GM23338 (cell line): ENCODE results near the gene C17orf100.

Experiments used
- CREB1 ChIP-seq: fragments of 250-450 bp; sonication (Bioruptor Pico); IDR thresholded peaks from 2 replicates; pipeline ENCODE4 v1.5.0; 2020; ENCODE audit warnings: low read depth, mild to moderate bottlenecking, moderate library complexity
- CTCF ChIP-seq, 2 experiments: fragments of 200-600 bp in 1 of 2; sonication (generic) in 1 of 2; conservative IDR thresholded peaks; 2 replicates each; pipeline versions ENCODE4 v1.5.1 to v1.6.1; 2016 to 2017; ENCODE audit warnings: antibody characterized with exemption in 2 of 2, low read depth in 2 of 2, mild to moderate bottlenecking in 2 of 2, moderate library complexity in 1 of 2
- ETS1 ChIP-seq: IDR thresholded peaks from 2 replicates; pipeline ENCODE4 v1.6.1; 2016; ENCODE audit warnings: antibody characterized with exemption
- EZH2 ChIP-seq: fragments of 200-600 bp; sonication (generic); IDR thresholded peaks from one replicate; pipeline ENCODE4 v1.8.0; 2017; ENCODE audit warnings: antibody characterized with exemption, mild to moderate bottlenecking, low read depth; ENCODE audit not compliant: unreplicated experiment
- EZH2phosphoT487 ChIP-seq: fragments of 200-600 bp; sonication (generic); IDR thresholded peaks from one replicate; pipeline ENCODE4 v1.8.1; 2018; ENCODE audit warnings: antibody characterized with exemption; ENCODE audit not compliant: unreplicated experiment
- REST ChIP-seq: IDR thresholded peaks from one replicate; pipeline ENCODE4 v1.6.1; 2018; ENCODE audit warnings: antibody characterized with exemption; ENCODE audit not compliant: unreplicated experiment
- ZNF331 ChIP-seq: fragments of 250-450 bp; sonication (Bioruptor Pico); IDR thresholded peaks from 2 replicates; pipeline ENCODE4 v1.5.0; 2020; ENCODE audit warnings: low read depth, mild to moderate bottlenecking, moderate library complexity

- no peak for TF ChIP-seq EZH2
- TF ChIP-seq CTCF (conservative IDR thresholded peaks at IDR 0.05; ENCODE audit: low read depth in 2 of 2), result no peak
- no peak for TF ChIP-seq ZNF331 (CRISPR knock-in tag)
- no peak for TF ChIP-seq EZH2phosphoT487
- no peak for TF ChIP-seq CREB1
- no peak for TF ChIP-seq ETS1
- TF ChIP-seq REST, result no peak
Observed at GRCh38 chr17:6636105-6636504, 15.5 kb upstream of the C17orf100 start.
